Measurements from ENCODE around the gene RPL38.

The RPL38 gene

DNA sequence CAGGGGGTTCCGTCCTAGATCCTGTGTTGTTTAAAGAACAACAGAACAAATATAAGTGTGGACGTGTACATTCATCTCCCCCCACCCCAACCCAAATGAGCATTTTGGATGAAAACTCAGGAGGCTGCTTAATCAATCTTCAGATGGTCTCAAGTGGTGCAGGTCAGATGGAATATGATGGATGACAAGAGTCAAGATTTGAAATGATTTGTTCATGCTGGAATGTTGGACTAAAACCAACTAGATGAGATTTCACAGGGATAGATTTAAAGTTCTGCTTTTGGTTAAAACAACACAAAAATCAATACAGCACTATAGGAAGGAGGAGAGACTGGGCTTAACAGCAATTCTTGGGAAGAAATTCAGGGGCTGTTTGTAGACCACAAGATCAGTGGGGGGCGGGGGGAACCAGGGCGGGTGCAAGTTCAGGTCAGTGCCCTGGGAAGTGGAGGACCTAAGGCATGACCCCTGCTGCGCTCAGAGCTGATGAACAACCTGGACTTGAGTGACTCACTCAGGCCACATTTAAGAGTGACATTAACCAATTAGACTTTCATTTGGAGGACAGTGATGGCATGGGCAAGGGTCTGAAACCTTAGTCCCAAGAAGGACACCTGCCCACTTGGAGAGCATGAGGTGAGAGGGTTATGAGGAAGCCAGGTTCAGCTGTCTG is 25.0 kb downstream of the RPL38 start:
- DNase-seq, result no peak

DNA sequence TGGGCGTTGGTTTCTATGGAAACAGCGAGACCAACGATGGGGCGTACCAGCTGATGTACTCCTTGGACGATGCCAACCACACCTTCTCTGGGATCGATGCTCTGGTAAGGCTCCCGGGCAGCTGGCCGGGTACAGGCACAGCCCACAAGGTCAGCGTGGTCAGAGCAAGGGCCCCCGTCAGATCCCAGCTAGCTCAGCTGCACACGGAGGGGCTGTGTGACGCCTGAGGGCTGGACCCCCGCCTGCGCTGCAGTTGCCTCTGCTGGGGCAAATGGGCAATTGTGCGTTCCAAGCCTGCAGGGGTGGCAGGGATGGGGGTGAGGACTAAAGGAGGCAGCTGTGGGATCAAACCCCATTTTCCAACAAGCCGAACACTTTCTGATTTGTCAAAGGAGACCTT is 27.4 kb downstream of the RPL38 start:
- no peak for DNase-seq

DNA sequence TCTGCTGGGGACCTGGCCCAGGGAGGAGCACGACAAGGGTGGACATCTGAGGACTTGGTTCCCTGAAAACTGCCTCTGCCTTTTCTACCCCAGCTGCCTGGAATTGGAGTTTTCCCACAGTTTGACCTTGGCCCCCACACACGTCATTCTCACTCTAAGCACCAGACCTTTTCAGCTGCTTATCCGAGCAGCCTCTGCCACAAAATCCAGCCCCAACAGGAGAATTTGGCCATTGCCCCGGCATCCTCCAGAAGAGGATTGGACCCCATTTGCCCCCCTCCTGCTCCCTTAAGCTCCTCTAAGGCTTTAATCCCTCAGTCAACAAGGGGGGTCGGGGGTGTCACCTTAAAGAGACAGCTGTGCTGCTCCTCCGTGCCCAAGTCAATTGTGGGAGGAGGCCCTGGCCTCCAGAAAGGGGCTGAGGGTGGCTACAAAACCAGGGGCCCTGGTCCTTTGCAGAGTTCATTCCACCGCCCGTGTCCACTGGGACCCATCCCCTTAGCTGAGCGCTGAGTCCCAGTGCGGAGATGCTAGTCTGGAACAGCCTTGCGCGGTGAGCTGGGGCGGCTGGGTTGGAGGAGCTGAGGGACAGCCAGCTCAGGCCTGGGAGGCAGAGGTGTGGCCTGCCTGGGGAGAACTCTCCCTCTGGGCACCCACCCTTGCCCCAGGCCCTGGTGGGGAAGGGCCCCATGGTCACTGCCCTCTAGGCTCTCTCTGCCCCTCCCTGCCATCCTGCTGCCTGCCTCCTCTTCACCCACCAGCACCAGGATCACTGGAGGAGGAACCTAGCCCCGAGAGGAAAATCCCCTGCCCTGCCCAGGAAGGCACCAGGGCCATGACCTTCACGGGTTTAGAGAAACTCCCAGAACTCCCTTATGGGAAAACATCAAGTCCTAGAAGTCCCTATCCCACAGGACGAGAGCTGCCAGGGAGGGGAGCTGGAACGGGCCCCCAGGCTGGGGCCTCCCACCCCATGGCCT is 28.7 kb downstream of the RPL38 start:
- no peak for DNase-seq

DNA sequence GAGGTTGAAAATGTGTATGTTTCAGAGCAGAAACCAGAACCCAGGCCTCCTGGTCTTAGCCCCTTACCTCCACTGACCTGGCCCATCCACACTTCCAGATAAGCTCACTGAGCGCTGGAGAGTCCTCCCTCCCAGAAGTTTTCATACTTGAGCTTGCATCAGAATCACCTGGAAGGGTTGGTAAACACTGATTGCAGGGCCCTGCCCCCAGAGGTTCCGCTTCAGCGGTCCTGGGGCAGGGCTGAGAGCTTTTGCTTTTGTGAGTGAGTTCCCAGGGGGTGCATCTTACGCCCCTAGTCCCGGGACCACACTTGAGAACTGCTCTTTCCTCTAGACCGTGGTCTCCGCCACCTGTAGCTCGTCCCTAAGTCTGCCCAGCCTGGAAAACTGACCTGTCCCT is 30.5 kb downstream of the RPL38 start:
- no peak for DNase-seq

DNA sequence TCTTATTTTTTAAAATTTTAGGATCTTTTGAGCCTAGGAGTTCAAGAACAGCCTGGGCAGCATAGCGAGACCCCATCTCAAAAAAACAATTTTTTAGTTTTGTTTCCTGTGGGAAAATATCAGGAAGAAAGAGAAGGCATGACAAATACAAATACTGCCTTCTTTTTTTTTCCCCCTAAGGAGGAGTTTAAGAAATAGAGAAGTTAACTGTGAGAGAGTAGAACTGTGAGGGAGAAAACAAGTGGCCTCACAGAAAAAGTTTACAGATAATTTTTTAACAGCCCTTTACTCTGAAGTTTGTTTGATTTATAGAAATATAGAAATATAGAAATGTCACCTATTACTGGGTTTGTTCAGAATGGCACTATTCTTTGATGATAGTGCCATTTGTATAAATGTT is 31.0 kb downstream of the RPL38 start:
- no peak for DNase-seq

DNA sequence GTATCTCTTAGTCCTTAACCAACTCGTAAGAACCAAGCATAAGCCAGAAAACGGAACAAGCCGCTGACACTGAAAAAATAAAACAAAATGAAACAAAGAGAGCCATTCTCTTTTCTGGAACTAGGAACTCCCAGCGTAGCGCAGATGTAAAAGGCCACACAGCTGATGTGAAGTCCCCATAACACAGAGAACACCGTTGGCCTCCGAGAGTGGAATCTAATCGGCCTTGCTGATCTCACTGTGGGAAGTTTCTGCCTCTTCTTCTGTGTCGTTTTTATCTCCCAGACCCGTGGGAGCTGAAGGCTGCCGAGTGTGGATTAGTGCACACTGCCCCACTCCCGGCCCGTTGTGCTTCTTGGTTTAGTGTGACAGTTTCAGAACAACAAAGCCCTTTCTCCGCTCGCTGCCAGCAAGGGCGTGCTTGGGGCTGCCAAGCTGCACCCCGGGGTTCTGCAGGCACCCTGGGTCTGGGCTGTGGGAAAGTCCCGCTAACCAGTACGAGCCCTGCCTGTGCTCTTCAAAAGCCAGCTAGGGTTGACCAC is 31.6 kb downstream of the RPL38 start:
- DNase-seq, result no peak

DNA sequence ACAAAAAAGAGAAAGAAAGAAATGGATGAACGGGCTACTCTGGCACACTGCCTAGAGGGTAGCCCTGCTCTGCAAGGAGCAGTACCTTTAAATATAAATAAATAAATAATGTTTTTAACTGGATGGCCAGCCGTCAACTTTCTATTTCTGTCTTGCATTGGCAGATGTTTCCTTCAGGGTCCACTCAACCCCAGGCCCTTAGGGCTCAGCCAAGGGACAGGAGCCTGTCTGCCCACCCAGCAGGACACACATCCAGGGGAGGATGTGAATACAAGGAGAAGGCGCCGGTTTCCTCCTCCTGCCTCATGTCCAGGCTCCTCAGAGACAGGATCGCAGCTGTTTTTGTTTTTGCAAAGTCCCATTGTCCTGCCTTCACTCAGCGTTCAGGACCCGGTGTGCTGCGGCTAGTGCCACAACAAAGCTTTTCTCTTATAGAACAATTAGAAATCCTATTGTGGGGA is 32.5 kb downstream of the RPL38 start:
- no peak for DNase-seq

DNA sequence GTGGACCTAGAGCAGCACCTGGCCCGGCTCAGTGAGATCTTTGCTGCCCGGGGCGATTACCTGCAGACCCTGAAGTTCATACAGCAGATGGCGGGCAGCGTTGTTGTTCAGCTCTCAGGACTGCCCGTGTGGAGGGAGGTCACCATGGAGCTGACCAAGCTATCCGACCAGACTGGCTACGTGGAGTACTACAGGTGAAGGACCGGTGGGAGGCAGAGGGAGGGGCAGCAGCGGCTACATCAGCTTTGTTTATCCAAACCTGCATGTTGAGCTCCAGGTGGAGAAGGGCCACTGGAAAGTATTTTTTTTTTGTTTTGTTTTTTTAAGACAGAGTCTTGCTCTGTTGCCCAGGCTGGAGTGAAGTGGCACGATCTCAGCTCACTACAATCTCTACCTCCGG is 33.8 kb downstream of the RPL38 start:
- no peak for DNase-seq

DNA sequence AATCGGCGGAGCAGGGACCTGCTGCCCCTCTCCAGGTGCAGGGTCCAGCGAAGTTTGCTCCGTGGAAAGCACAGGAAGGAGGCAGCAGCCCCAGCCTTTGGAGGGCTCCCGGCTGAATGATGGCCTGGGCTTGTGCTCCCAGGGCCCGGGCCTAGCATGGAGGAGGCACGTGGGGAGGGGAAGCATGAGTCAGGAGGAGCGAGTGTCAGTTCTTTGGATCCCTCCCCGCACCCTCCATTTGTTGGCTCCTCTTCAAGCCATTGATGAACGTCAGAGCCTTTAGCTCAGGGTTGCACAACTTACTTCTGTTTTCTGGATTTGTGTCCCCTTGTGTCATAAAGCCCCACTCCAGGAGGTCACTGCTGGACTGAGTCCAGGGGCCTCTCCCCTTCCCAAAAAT is 35.7 kb downstream of the RPL38 start:
- DNase-seq, result no peak

DNA sequence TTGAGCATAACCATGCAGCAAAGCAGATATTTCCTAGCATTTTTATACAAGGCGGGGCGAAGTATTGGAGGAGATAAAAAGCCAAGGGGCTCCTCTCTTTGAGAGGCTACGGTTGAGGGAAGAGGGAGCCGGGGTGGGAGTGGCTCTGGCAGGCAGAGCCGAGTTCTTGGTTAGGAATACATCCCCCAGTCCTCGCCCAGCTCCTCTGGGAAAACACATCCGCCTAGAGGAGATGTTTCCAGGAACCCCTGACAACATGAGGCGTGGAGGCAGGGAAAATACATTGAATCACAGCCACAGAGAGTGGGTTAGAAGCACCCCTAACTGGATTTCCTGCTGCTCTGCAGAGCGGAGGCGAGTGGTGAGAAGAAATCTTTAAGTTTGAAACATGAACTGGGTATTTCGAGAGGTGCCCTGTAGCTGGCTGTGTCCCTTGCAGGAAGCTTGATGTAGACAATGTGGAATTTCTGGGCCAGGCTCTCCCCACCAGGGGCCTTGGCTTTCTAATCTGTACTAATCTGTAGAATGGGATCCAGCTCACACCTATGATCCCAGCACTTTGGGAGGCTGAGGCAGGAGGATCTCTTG is 37.2 kb downstream of the RPL38 start:
- DNase-seq, result no peak

DNA sequence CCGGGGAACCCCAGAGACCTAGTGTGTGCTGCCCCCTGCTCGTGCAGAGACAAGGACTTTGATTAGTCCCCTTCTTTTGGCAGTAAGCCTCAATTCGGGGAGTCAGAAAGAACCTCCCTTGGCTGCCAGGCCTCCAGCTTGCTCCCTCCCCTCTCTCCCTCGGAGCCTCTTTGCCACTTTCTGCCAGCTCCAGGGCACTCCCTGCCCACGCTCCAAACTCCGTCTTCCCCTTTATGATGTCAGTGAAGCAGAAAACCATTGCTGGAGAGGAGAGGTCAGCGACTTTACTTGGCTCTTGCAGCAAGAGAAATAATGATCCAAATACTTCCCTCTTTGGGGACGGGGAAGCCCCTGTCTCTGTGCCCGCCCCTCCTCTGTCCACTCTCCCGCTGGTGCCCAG is 38.0 kb downstream of the RPL38 start:
- DNase-seq, result no peak

DNA sequence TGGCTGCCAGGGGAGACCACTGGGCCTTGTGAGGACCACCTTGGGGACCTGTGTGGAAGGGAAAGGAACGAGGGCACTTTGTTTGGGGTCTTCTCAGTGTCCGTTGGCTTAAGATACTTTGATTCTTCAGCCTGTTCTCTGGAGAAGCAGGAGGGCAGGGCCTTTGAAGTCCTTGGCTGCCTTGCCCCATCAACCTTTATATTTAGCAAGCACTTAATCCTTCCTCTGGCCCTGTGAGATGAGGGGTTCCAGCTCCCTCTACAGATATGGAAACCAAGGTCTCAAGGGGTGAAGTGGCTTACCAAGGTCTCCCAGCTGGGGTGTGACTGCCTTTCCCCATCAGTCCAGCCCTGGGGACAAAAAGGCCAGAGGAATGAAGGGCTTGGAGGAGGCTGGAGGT is 38.4 kb downstream of the RPL38 start:
- no peak for DNase-seq

DNA sequence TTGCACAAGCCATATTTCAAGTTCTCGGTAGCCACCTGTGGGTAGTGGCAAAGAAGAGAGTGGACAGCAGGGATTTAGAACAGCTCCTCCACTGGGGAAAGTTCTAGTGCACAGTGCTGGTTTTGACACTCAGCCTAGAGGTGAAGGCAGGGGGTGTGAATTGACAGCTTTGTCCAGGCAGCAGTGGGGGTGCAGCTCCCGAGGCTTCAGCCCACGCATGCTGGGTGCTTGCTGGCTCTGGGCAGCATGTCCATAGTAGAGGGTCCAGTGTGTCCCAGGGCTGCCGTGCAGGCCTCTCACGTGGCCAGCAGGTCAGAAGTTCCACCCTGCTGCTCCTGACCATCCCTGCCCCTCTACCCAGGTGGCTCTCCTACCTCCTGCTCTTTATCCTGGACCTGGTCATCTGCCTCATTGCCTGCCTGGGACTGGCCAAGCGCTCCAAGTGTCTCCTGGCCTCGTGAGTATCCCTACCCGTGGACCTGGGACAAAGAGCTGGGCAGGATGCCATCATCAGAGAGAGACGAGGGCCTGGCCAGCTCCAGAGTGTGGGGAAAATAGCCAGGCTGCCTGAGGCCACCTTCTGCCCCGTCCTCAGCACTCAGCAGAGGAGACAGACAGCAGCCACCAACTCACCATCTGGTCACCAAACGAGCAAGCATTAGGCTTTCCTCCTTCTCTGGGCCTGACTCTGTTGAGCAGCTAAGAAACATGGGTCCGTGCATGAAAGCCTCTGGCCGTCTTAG is 39.7 kb downstream of the RPL38 start:
- no peak for DNase-seq

DNA sequence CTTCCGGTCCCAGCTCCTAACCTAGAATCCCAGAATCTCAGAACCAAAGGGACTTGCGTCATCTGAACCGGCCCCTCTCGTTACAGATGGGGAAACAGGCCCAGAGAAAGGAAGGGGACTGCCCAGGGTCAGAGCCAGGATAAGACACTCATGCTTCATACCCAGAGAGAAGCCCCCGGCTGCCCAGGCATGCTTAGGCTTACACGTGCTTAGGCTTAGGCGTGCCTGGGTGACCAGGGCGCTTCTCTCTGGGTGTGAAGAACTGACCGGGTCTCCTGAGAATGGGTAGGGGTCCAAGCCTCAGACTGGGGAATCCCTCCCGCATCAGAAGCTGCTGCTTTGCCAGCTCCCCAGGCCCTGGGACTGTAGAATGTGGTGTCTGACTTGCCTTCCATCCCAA is 40.6 kb downstream of the RPL38 start:
- DNase-seq, result no peak

DNA sequence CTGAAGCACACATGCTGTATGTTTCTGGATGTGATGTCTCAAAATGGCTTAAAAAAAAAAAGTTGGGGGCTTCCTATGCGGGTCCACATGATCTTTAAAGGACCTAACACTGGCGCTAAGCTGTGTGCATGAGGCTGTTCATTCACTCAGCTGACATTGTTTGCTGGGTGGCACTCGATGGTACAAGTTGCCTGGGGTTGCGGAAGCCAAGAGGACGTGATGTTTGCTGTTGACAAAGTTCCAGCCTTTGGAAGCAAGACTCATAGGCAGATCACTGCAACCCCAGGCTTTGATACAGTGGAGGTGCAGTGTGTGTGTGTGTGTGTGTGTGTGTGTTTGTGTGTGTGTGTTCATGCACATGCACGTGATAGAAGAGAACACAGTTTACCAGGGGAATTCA is 41.1 kb downstream of the RPL38 start:
- DNase-seq, result no peak

DNA sequence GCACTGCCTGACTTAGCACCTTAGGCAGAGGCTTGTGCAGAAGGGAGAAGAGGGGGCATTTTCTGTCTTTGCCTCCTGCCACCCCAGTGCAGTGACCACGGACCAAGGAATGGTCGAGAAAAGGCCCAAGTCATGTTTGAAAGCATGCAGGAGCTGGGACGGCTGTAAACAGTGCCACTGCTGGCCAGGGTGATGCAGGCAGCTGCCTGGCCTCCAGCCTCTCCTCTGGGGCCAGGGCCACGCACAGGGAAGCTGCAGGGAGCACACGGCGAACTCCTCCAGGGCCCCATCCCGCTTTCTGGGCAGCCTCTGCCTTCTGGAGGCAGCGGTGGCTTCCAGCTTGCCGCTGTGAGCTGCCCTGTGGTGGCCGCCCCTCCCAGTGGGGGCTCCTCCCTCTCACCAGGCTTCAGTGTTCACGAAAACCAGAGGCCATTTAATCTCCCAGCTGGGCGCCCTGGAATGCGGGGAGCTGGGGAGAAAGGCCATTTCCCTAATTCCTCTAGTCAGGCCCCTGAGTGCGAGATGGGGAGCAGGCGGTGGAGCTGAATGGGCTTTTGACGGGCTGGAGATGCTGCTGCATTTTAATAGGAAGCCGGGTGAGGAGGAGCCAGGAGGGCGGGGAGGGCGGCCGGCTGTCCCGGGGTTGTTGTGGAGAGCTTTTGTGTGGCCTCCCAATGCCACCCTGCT is 41.8 kb downstream of the RPL38 start:
- no peak for DNase-seq

DNA sequence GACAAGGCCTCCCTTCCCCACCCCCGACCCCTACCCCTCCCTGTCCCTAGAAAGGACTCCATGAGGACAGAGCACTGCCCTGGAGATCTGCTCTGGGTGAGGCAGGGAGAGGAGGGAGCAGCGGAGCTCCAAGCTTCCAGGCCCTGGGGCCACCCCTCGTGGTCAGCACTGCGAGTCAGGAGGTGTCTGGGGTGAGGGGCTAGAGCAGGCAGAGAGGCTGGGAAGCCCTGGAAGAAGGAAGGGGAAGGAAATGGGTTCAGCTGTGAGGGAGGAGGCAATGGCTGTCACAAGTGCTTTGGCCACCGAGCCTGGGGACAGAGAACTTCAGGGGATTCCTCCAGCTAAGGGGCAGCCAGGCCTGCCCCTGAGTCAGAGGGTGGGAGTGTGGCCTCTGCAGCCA is 42.4 kb downstream of the RPL38 start:
- no peak for DNase-seq

DNA sequence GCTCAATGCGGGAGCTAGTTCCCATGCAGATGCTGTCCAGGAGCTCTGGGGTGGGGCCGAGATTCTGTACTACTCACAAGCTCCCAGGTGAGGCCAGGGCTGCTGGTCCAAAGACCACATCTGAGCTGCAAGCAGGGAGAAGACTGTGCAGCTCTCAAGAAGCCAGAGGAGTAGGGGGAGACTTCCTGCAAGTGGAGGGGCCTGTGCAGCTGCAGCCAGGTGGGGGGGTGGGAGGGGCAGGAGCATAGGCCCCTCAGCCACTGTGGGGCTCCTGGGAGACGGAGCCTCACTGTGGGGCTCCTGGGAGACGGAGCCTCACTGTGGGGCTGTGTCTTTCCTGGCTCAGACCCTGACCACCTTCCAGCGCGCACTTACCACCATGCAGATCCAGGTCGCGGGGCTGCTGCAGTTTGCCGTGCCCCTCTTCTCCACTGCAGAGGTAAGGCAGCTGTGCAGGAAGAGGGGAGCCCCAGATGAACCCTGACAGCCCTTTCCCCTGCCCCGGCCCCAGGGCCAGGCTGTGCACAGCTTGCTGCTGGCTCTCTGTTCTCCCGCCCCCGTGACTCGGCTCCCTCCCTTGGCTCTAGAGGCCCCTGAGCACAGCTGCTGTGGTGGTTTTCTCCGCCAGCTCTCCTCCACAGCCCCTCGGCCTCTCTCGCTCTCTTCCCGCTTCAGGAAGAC is 46.3 kb downstream of the RPL38 start:
- DNase-seq, result no peak

DNA sequence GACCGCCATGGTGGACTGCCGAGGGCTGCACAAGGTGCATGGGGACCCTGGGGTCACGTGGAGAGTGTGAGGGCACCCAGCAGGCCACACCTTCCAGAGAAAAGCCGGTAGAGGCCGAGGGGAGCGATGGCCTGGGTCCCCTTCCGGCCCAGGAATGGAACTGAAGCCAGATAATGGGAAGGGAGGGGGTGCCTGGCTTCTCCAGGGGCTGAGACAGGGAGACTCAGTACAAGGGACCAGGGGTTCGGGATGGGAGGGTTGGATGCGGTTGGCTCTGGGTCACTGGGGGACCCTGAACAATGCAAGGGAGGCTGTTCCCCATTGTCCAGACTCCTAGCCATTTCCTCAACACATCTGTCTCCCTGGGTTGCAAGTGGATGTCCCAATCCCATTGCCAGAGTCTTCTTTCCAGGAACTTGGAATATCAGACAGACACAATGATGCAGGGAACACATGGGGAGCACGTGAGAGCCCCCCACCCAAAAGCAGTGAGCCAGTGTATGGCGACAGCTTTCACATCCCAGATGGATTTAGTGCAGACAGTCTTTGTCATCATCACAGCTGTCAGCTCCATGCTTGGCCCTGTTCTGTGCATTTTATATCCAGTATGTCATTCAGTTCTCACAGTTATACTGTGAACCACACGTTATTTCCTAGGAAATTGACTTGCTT is 47.0 kb downstream of the RPL38 start:
- no peak for DNase-seq

DNA sequence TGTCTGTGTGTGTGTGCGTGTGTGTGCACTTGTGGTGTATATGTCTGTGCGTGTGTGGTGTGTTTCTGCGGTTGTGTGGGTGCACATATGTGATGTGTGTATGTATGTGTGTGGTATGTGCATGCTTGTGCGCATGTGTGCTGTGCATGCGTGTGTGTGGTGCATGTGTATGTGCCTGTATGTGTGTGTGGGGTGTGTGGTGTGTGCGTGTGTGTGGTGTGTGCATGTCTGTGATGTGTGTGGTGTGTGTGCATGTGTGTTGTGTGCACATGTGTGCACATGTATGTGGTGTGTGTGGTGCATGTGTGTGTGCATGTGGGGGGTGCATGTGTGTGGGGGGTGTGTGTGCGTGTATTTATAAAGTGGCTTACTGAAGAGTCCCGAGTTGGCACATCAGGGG is 47.6 kb downstream of the RPL38 start:
- no peak for DNase-seq

DNA sequence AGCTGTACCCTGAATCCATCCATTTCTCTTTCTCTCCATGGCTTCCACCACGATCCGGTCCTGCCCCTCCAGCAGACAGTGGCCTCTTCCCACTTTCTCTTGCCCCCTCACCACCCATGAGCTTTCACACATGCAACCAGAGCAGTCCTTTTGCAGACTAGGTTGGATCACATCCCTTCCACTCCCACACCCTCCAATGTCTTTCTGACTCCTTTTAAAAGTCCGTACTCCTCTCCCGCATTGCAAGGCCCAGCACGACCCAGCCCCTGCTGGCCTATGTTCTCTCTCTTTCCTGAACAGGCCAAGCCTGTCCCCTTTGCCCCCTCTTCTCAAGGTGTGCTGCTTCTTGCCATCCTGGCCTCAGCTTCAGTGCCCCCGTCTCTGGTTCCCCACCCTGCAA is 48.1 kb downstream of the RPL38 start:
- no peak for DNase-seq

Measured in activated naive CD4-positive, alpha-beta T cell treated with anti-CD3 and anti-CD28 coated beads, Interleukin-2, amount 50 U/mL, for 16 hours (primary cell).